Heart left ventricle (tissue), 16 donors: ENCODE results near the gene LINC01488. TPM values are rescaled to one million over a fixed set of nuclear protein-coding genes. Genes with fewer than 3 reads are reported as not detected.

Experiments
- ATAC-seq, 4 donors: fragments of 200-7000 bp; cut with Tn5 transposase; one replicate each; pipeline ENCODE4 v1.9.1; 2020 to 2022; ENCODE audit warnings: moderate library complexity in 4 of 4, mild to moderate bottlenecking in 3 of 4, moderate number of reproducible peaks in 1 of 4
- DNase-seq, 5 donors: peaks; one replicate each; pipeline ENCODE4 v3.0.0-alpha.2; 2020
- H3K27ac ChIP-seq, 12 donors: fragments of 200-600 bp; sonication (generic) in 4 of 12; one replicate each; pipeline versions ENCODE4 v1.5.0 to v1.8.0; 2016 to 2022; ENCODE audit warnings: mild to moderate bottlenecking in 2 of 12
- H3K27me3 ChIP-seq, 9 donors: fragments of 200-600 bp; sonication (generic) in 2 of 9; one replicate each; pipeline versions ENCODE4 v1.5.1 to v1.8.0; 2016 to 2022; ENCODE audit warnings: mild to moderate bottlenecking in 3 of 9
- H3K36me3 ChIP-seq, 9 donors: fragments of 200-600 bp; sonication (generic) in 2 of 9; one replicate each; pipeline versions ENCODE4 v1.5.0 to v1.8.0; 2018 to 2022; ENCODE audit warnings: mild to moderate bottlenecking in 2 of 9
- H3K4me1 ChIP-seq, 12 donors: fragments of 200-600 bp; sonication (generic) in 4 of 12; one replicate each; pipeline versions ENCODE4 v1.5.0 to v1.8.0; 2016 to 2022; ENCODE audit warnings: mild to moderate bottlenecking in 3 of 12
- H3K4me3 ChIP-seq, 12 donors: fragments of 200-600 bp; sonication (generic) in 4 of 12; one replicate each; pipeline versions ENCODE4 v1.5.0 to v1.8.0; 2017 to 2022; ENCODE audit warnings: mild to moderate bottlenecking in 9 of 12, moderate library complexity in 4 of 12
- H3K9me3 ChIP-seq, 12 donors: fragments of 200-600 bp; sonication (generic) in 4 of 12; one replicate each; pipeline versions ENCODE4 v1.5.0 to v1.8.0; 2016 to 2022; ENCODE audit warnings: mild to moderate bottlenecking in 1 of 12
- CTCF ChIP-seq, 12 donors: fragments of 200-600 bp; sonication (generic) in 4 of 12; IDR thresholded peaks; one replicate each; pipeline versions ENCODE4 v1.5.0 to v1.8.0; 2018 to 2022; ENCODE audit warnings: antibody characterized with exemption in 12 of 12, mild to moderate bottlenecking in 5 of 12
- POLR2A ChIP-seq, 2 donors: fragments of 450-650 bp; IDR thresholded peaks; one replicate each; pipeline ENCODE4 v1.6.1; 2017; ENCODE audit warnings: antibody characterized with exemption in 2 of 2, mild to moderate bottlenecking in 2 of 2, moderate library complexity in 2 of 2
- WGBS, 4 donors: extraction: QIAGEN DNeasy Blood & Tissue Kit in 2 of 4; methylation state at CpG; one replicate each; pipeline versions ENCODE4 v1.1.5 to v1.1.7; 2013 to 2018; 5-methylcytosine and 5-hydroxymethylcytosine counted together
- intact Hi-C, 10 donors: fragments of 100-400 bp; cut with DNase I; formaldehyde crosslinking; loops; one replicate each; pipeline versions ENCODE4 v1.11.1 to v1.14.2; 2022
- polyA plus RNA-seq, 2 donors: library from polyadenylated mRNA; stranded (reverse); fragments of 200-250 nt; gene quantifications; one replicate each; pipeline ENCODE4 v1.2.3, GENCODE V29; 2013
- total RNA-seq, 9 donors: library from RNA; depleted of rRNA in 2 of 9; stranded (reverse); fragments of >200 nt in 2 of 9; fragmentation: NEBNext Ultra II Directional in 3 of 9; extraction: Animal tissue kit (Norgen Biotek cat#: 25700) in 3 of 9; gene quantifications; one replicate each; pipeline versions ENCODE4 v1.1.0 to v1.2.4, GENCODE V29; 2016 to 2023
- donor health status: ischemic (EF 13 %, LVEDD 7.1; RV severe dilation, severe dysfunction).
- donor health status: healthy with polysubstance abuse.
- donor health status: DM: no; HTN: yes; CAD: no.
- donor health status: DM: no; HTN: no; CAD: no.
- donor health status: ischemic (EF 25% LVEDD 6.9; RV normal size, moderate dysfunction).
- donor health status: ischemic (EF 25% LVEDD 5.7; RV mildly dilated, moderate dysfunction).
- donor health status: healthy.
- donor health status: DM: yes; HTN: yes; CAD: no.
- donor health status: ischemic (EF 35%, LVEDD 5.7; RV mildly dilated, moderate dysfunction).
- donor health status: nonischemic (EF 11% LVEDD 7.7; RV severe dilation, severe dysfunction).
- donor health status: DM: yes; HTN: yes; CAD: no.
- donor health status: PGD.
- donor health status: ischemic (EF 29% LVEDD 5.4; RV normal size, mild dysfunction).
- donor health status: nonischemic (EF 23%, LVEDD 6.1; RV moderate dilation, normal function).

Gene LINC01488
- total and polyA plus RNA-seq, 11 donors: 0.04 to 0.42 (median 0.14) TPM; not detected in 5

DNA sequence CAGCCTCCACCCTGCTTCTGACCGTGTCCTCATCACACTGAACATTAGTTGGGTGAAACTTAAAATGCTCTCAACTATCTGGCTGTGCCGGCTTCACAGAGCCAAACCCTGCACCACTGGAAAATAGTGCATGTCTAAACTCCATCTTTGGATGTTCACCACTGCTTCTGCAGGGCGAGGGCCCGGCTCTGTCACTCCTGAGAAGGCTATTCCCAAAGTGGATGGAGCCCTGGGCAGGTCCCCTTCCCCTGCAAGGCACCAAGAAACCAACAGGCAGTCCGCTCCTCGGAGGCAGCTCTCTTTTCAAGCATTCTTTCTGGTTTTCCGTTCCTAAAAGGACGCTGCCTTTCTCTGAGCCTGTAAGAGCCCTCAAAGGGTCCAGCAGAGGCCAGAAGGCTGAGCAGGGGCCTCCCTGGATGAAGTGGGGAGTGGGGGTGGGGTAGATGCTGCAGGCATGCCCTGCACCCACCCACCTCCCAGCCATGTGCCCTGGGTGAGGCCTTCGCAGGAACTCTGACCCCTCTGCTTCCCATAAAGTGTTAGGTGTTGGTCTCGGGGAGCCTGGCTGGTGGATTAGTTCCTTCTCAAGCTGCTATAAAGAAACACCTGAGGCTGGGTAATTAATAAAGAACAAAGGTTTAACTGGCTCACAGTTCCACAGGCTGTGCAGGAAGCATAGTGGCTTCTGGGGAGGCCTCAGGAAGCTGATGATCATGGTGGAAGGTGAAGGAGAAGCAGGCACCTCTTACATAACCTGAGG lies 23.3 kb downstream of the LINC01488 start:
- Histone ChIP-seq H3K4me1 (peaks cover 0 to 8% (median 0%) of the 10 kb centered on the region in 12 donors), H3K9me3 (peaks cover 0 to 14% (median 0%) of the 10 kb centered on the region in 12 donors), H3K27me3 (no peaks in the 10 kb centered on the region), H3K4me3 (no peak overlapping the region), H3K27ac (no peak overlapping the region), H3K36me3 (no peaks in the 10 kb centered on the region)
- ATAC-seq: no peak
- 94 to 98% (median 97%) methylated on average over 8 to 10 of the region's 10 CpGs for WGBS, 4 donors
- no peak for DNase-seq
- intact Hi-C loops: no loop called here
- no peak for TF ChIP-seq CTCF (IDR thresholded peaks at IDR 0.05)
- TF ChIP-seq POLR2A (IDR thresholded peaks at IDR 0.05): no peak

- intact Hi-C loops: no loop called here
- ATAC-seq: no peak
- no peak for DNase-seq
- H3K4me3 ChIP-seq: no peak overlapping the region
- H3K9me3 ChIP-seq: peaks cover 0 to 14% (median 0%) of the 10 kb centered on the region in 12 donors
- WGBS, 4 donors: 42 to 58% (median 50%) methylated on average over 5 of the region's 5 CpGs
- H3K4me1 ChIP-seq: peaks cover 0 to 6% (median 0%) of the 10 kb centered on the region in 12 donors
- H3K36me3 ChIP-seq: no peaks in the 10 kb centered on the region
- TF ChIP-seq POLR2A (IDR thresholded peaks at IDR 0.05) (no peak), CTCF (IDR thresholded peaks at IDR 0.05) (no peak)
- no peak overlapping the region for H3K27ac ChIP-seq
- no peaks in the 10 kb centered on the region for H3K27me3 ChIP-seq
These were observed 27.5 kb downstream of the LINC01488 start for GRCh38 chr11:69508974-69509373.

- no peak for TF ChIP-seq POLR2A (IDR thresholded peaks at IDR 0.05)
- no peak for TF ChIP-seq CTCF (IDR thresholded peaks at IDR 0.05)
These were observed 27.9 kb downstream of the LINC01488 start for GRCh38 chr11:69509381-69509780.

GRCh38 chr11:69509846-69510390 lies 28.5 kb downstream of the LINC01488 start:
- Histone ChIP-seq H3K27ac (no peak overlapping the region), H3K9me3 (peaks cover 0 to 14% (median 0%) of the 10 kb centered on the region in 12 donors), H3K36me3 (no peaks in the 10 kb centered on the region), H3K4me3 (no peak overlapping the region), H3K27me3 (no peaks in the 10 kb centered on the region), H3K4me1 (peaks cover 0 to 6% (median 0%) of the 10 kb centered on the region in 12 donors)
- intact Hi-C loops: no loop called here
- no peak for TF ChIP-seq POLR2A (IDR thresholded peaks at IDR 0.05)
- TF ChIP-seq CTCF (IDR thresholded peaks at IDR 0.05): no peak
- DNase-seq (no peak), ATAC-seq (no peak)
- 93 to 98% (median 95%) methylated on average over 4 to 10 of the region's 10 CpGs for WGBS, 4 donors

More at GRCh38 chr11:69509381-69509780, 27.9 kb downstream of the LINC01488 start:
- DNase-seq (no peak), ATAC-seq (no peak)
- Histone ChIP-seq H3K9me3 (peaks cover 0 to 14% (median 0%) of the 10 kb centered on the region in 12 donors), H3K4me3 (no peak overlapping the region), H3K27ac (no peak overlapping the region), H3K36me3 (no peaks in the 10 kb centered on the region), H3K27me3 (no peaks in the 10 kb centered on the region), H3K4me1 (peaks cover 0 to 6% (median 0%) of the 10 kb centered on the region in 12 donors)
- WGBS, 4 donors: 96 to 98% (median 97%) methylated on average over 5 to 7 of the region's 7 CpGs
- intact Hi-C loops: no loop called here
